ENCODE data around the gene ANKRD13D.

ANKRD13D gene

GRCh38 chr11:67321313-67321871, 32.3 kb downstream of the ANKRD13D start:
- no peak for DNase-seq

DNA sequence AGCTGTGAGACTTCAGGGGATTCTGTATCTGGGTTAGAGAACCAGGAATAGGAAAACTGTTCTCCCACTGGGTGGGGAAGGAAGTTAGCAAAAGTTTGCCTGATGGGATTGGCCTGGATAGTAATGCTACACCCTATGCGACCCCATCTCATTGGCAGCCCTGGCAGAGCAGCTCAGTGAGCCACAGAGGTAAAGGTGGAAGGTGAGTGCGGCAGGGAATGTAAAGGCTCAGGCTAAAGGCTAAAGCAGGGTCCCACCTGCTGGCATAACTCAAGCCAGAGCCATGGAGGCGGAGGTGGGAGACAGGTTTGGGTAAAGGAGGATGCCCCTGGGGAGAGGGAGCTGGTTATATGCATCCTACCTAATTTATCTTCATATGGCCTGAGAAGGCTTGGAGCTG, 32.9 kb downstream of the ANKRD13D start:
- DNase-seq = no peak

- no peak for DNase-seq
Measured at GRCh38 chr11:67323526-67323925, 34.4 kb downstream of the ANKRD13D start.

GRCh38 chr11:67332081-67332691, 43.1 kb downstream of the ANKRD13D start:
- DNase-seq = no peak

DNA sequence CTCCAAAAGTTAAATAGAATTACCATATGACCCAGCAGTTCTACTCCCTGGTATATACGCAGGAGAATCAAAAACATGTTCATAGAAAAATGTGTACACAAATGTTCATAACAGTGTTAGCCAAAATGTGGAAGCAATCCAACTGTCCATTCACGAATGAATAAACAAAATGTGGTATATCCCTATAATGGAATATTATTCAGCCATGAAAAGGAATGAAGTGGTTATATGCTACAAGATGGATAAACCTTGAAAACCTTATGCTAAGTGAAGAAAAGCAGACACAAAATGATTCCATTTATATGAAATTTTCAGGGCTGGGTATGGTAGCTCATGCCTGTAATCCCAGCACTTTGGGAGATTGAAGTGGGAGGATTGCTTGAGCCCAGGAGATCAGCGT, 48.2 kb downstream of the ANKRD13D start:
- no peak for DNase-seq

DNA sequence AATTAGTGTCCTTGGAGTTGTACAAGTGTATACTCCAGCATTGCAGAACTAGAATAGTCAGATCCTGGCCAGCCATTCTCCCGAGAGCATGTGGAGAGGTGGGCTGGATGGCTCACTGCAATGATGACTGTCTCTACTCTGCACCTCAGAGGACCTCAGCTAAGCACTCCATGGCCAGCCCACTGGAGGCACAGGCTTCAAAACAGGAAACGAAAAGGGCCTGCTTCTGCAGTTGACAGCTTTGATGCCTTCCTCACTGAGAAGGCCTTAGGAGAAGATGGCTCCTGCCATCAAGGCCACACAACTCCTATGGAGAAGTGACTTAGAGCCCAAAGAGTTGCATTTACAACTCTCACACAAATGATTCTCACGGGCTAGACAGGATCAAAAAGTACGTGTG, 55.2 kb downstream of the ANKRD13D start:
- DNase-seq = no peak

GRCh38 chr11:67345247-67345919, 56.3 kb downstream of the ANKRD13D start:
- no peak for DNase-seq

DNA sequence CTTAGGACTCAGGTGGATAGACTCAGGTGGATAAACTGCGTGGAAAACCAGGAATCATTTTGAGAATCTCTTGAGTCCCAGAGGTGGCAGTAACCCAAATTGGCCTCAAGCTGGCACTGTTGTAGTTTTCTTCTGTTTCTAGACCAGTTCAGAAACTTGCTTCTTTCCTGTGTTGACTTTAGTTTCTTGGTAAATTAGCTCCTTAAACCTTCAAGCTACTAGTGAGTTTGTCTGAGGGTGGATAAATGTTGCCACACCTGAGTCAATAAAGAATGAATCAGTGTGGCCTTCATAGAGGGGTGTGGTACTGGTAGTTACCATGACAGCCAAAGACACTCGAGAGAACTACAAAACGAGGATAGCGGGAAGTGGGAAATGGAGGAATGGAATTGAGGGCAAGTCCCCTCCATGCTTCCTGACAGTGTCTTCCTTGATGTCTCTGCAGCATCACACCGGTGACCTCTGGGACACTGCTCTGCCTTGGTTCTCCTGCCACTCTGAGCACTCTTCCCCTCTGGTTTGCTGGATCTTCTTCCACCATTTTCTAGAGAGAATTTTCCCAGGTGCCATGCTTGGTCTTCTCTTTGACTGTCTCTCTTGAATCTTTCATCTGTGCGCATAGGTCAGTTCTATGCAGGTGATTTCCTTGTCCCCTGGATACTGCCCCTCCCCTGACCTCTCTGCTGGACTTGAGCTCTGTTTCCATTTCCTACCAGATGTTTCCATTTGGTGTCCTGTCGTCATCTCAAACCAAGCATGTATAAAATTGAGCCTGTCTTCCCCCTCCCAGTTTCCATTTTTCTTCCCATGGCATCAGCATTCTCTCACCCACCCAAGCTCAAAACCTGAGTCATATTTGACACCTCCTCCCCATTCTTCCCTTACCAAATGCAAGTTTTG, 57.1 kb downstream of the ANKRD13D start:
- peak; percentile 26 for DNase-seq

GRCh38 chr11:67347964-67348749, 59.1 kb downstream of the ANKRD13D start:
- DNase-seq = no peak

DNA sequence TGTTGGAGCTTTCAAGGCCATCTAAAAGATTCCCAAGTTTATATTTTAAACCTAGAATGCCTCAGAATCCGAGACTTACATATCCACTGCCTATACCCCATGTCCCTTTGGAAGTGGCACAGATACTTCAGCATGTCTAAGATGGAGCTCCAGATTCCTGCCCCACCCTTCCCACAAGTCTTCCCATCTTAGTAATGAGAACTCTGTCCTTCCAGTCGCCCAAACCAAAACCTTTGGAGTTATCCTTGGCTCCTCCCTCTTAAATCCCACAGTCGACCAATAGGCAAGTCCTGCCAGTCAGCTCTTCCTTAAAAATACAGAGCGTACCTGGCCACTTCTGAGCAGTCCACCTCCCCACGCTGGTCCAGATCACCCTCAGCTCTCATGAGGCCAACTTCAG, 59.9 kb downstream of the ANKRD13D start:
- DNase-seq = no peak

- DNase-seq = no peak
Measured at GRCh38 chr11:67349457-67349856, 60.4 kb downstream of the ANKRD13D start.

DNA sequence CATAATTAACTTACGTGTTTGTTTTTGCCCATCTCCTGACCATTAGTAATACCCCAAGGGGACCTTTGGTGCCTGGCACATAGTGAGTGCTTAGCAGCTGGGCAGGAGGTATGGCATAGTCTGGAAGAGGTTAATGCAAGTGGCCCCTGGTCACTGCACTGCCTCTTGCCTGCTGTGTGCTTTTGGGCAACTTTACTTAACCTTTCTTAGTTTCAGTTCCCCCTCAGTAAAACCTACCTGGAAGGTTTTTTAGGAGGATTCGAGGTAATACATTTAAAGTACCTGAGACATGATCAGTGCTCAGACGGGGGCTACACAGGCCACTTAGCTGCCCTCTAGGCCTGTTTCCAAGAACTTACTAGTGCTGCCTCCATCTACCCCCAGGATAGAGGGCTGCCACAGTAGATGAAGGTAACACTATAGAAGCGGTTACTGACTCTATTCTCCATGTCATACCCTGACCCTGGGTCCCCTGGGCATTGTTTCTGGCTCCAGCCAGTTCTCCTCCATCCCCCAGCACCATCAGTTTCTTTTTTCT, 60.9 kb downstream of the ANKRD13D start:
- no peak for DNase-seq

DNA sequence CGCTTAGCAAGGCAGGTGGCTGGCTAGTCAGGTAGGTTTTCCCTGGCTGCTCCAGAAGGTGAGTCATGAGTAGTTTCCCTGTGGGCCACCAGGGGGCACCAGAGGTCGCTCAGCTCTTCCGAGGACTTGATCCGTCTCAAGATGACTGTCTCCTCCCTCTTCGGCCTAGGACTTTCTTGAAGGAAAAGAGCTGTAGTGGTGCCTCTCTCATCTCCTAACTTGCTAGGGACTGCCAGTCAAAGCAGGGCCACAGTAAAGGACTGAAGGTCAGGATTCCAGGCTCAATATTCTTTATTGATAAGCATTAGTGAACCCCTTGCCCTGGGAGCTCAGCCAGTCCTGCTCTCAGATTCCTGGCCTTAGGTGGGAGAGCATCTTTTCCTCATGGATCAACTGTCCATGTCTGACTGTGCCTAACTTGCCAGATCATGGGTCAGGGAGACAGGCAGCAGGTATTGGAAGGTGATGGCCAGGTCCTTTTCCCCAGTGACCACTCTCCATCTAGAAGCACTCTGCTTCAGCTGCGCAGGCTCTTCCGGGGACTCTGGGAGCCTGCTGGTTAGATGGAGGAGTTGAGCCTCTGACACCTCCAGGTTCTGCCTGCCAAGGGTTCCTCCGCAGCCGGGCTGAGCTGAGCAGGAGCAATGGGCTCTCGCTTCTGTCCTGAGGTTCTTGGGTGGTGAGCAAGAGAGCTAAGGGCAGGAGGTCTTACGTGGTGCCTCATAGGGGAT, 62.3 kb downstream of the ANKRD13D start:
- DNase-seq = peak; percentile 43

Measured in NCI-H2029 (cell line).